HepG2 (cell line): ENCODE measurements around the gene CBFA2T2. TPM values are rescaled to one million over a fixed set of nuclear protein-coding genes. Genes with fewer than 3 reads are reported as not detected.
A peak's percentile ranks its signal among the peaks of the same experiment; 100 is the strongest.

Source experiments
- HOXA3 ChIP-seq: sonication (generic); formaldehyde crosslinking; IDR thresholded peaks from 2 replicates; pipeline ENCODE4 v1.5.0; 2020; ENCODE audit warnings: missing genetic modification reagents
- JUNB ChIP-seq: sonication (generic); formaldehyde crosslinking; IDR thresholded peaks from 2 replicates; pipeline ENCODE4 v1.8.0; 2022; ENCODE audit warnings: missing genetic modification reagents, mild to moderate bottlenecking, borderline replicate concordance
- MATR3 ChIP-seq: sonication (generic); formaldehyde crosslinking; IDR thresholded peaks from 2 replicates; pipeline ENCODE4 v1.4.0; 2020; ENCODE audit warnings: missing genetic modification reagents
- MED1 ChIP-seq: sonication (generic); formaldehyde crosslinking; IDR thresholded peaks from 2 replicates; pipeline ENCODE4 v1.4.0; 2020; ENCODE audit warnings: missing genetic modification reagents
- NCOA1 ChIP-seq: sonication (generic); formaldehyde crosslinking; IDR thresholded peaks from 2 replicates; pipeline ENCODE4 v1.9.0; 2021; ENCODE audit warnings: missing genetic modification reagents
- PHF20 ChIP-seq: sonication (generic); formaldehyde crosslinking; IDR thresholded peaks from 2 replicates; pipeline ENCODE4 v1.5.0; 2020; ENCODE audit warnings: mild to moderate bottlenecking, missing genetic modification reagents
- PTBP1 ChIP-seq: fragments of 200-400 bp; formaldehyde crosslinking; IDR thresholded peaks from 2 replicates; pipeline ENCODE4 v1.6.1; 2018; ENCODE audit warnings: low read length, low read depth; ENCODE audit not compliant: poor library complexity, severe bottlenecking
- RNF2 ChIP-seq: fragments of 450-650 bp; conservative IDR thresholded peaks from 2 replicates; pipeline ENCODE4 v1.6.1; 2016; ENCODE audit warnings: low read depth
- SKI ChIP-seq: fragments of 450-650 bp; IDR thresholded peaks from one replicate; pipeline ENCODE4 v1.6.1; 2018; ENCODE audit warnings: mild to moderate bottlenecking; ENCODE audit not compliant: partially characterized antibody
- SPEN ChIP-seq: sonication (generic); formaldehyde crosslinking; IDR thresholded peaks from 2 replicates; pipeline ENCODE4 v1.5.1; 2020; ENCODE audit warnings: low read depth, mild to moderate bottlenecking, missing genetic modification reagents
- XRCC5 ChIP-seq: fragments of 200-400 bp; formaldehyde crosslinking; optimal IDR thresholded peaks from 2 replicates; pipeline ENCODE3; 2017; ENCODE audit warnings: mild to moderate bottlenecking, low read length
- ZNF160 ChIP-seq: sonication (generic); formaldehyde crosslinking; IDR thresholded peaks from 2 replicates; pipeline ENCODE4 v1.8.0; 2022; ENCODE audit warnings: mild to moderate bottlenecking, inconsistent platforms, missing genetic modification reagents
- ZNF446 ChIP-seq: sonication (generic); formaldehyde crosslinking; IDR thresholded peaks from 2 replicates; pipeline ENCODE4 v1.5.0; 2020; ENCODE audit warnings: mild to moderate bottlenecking, missing genetic modification reagents
- ZNF816 ChIP-seq: sonication (generic); formaldehyde crosslinking; IDR thresholded peaks from 2 replicates; pipeline ENCODE4 v1.8.0; 2022; ENCODE audit warnings: missing genetic modification reagents, mild to moderate bottlenecking, borderline replicate concordance
- polyA plus RNA-seq, 8 experiments: library from polyadenylated mRNA; depleted of rRNA in 3 of 8; stranded (reverse) in 7 of 8; unstranded in 1 of 8; fragments of >200 nt; fragmentation: Illumina TruSeq in 4 of 8; extraction: Trizol in 4 of 8; gene quantifications; 2 replicates each; pipeline versions ENCODE4 v1.2.1 to v1.2.3, GENCODE V29; 2011 to 2016; ENCODE audit warnings: low read depth in 4 of 8, missing spikeins in 1 of 8, mixed read lengths in 1 of 8; ENCODE audit not compliant: insufficient read depth in 1 of 8
- total RNA-seq, 5 experiments: library from RNA; depleted of rRNA; stranded (reverse); fragments of >200 nt; fragmentation: Illumina TruSeq; extraction: Trizol; gene quantifications; 2 replicates each; pipeline ENCODE4 v1.2.3, GENCODE V29; 2016; ENCODE audit warnings: low read depth in 1 of 5
- TF ChIP-seq, protein P1 (sequence below): sonication (generic); formaldehyde crosslinking; IDR thresholded peaks from 2 replicates; pipeline ENCODE4 v1.5.0; 2020; ENCODE audit warnings: missing genetic modification reagents, mild to moderate bottlenecking, borderline replicate concordance
- TF ChIP-seq, protein P2 (sequence below): IDR thresholded peaks from 2 replicates; pipeline ENCODE4 v1.6.1; 2012; ENCODE audit warnings: low read length, improper control_type of control experiment
- TF ChIP-seq, protein P3 (sequence below): IDR thresholded peaks from 2 replicates; pipeline ENCODE4 v1.6.1; 2018; ENCODE audit warnings: missing genetic modification reagents
- TF ChIP-seq, protein P4 (sequence below): sonication (generic); formaldehyde crosslinking; conservative IDR thresholded peaks from 2 replicates; pipeline ENCODE4 v1.4.0; 2020; ENCODE audit warnings: missing genetic modification reagents
- TF ChIP-seq, protein P5 (sequence below): IDR thresholded peaks from 2 replicates; pipeline ENCODE4 v1.6.1; 2016; ENCODE audit warnings: low read depth, control low read depth

Gene CBFA2T2
- total and polyA plus RNA-seq, 2 of the 13 experiments (the other 11 are each of a cell fraction or from before 2014, with no cell fraction given), result 6.3 to 21.2 TPM

DNA sequence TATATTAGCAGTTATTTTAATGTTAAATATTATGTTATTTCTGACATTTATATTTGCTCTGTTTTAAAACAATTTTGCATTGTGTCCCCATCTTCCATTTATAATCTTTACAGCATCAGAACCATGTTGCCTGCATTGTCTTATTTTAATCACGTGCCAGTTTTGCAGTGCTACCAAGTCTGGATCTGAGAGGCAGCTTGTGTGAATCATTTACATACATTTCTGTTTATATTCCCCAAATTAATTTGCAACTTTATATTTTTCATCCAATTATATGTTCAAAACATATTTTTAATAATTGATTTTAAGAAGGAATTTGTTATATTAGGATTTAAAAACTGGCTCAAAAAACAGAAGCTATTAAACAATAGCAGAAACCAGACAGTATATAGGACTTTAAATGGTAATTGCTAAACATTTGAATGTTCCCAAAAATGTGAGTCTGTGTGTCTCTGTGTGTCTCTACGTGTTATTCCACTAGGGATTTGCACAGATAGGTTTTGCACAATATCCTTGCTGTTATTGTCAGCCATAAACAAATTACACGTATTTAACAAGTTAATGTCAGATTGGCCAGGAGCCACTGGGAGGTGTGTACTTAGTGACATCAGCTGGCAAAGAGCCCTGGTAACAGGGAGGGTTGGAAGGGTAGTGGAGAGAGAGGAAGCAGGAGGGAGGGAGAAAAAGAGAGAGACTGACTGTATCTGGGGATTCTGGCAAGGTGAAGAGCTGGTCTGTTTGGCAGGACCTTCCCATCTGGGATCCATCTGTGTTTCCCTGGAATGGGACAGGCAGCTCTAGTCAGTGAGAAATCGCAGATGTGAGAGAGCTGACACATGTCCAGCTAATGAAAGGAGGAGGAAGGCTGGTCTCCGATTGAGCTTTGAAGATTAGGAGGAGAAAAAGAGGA is 72.1 kb downstream of the CBFA2T2 start (continued):
- TF ChIP-seq, protein P1, sequence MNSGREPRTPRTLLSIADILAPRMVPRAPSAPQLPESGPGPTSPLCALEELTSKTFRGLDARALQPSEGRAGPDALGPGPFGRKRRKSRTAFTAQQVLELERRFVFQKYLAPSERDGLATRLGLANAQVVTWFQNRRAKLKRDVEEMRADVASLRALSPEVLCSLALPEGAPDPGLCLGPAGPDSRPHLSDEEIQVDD (CRISPR knock-in tag), result no peak
- TF ChIP-seq RNF2 (no peak), ZNF446 (CRISPR knock-in tag) (no peak), XRCC5 (peak; percentile 76), MATR3 (CRISPR knock-in tag) (no peak), SPEN (CRISPR knock-in tag) (peak; percentile 47; the same call in 1 of the 2 replicates), MED1 (CRISPR knock-in tag) (peak; percentile 58; the same call in 1 of the 2 replicates), PTBP1 (no peak), SKI (no peak), ZNF816 (CRISPR knock-in tag) (no peak), ZNF160 (no peak), PHF20 (no peak), HOXA3 (CRISPR knock-in tag) (peak; percentile 65), JUNB (CRISPR knock-in tag) (peak; percentile 77; the same call in 1 of the 2 replicates), NCOA1 (no peak)
- TF ChIP-seq, protein P2, sequence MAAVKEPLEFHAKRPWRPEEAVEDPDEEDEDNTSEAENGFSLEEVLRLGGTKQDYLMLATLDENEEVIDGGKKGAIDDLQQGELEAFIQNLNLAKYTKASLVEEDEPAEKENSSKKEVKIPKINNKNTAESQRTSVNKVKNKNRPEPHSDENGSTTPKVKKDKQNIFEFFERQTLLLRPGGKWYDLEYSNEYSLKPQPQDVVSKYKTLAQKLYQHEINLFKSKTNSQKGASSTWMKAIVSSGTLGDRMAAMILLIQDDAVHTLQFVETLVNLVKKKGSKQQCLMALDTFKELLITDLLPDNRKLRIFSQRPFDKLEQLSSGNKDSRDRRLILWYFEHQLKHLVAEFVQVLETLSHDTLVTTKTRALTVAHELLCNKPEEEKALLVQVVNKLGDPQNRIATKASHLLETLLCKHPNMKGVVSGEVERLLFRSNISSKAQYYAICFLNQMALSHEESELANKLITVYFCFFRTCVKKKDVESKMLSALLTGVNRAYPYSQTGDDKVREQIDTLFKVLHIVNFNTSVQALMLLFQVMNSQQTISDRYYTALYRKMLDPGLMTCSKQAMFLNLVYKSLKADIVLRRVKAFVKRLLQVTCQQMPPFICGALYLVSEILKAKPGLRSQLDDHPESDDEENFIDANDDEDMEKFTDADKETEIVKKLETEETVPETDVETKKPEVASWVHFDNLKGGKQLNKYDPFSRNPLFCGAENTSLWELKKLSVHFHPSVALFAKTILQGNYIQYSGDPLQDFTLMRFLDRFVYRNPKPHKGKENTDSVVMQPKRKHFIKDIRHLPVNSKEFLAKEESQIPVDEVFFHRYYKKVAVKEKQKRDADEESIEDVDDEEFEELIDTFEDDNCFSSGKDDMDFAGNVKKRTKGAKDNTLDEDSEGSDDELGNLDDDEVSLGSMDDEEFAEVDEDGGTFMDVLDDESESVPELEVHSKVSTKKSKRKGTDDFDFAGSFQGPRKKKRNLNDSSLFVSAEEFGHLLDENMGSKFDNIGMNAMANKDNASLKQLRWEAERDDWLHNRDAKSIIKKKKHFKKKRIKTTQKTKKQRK, result no peak
- TF ChIP-seq, protein P3, sequence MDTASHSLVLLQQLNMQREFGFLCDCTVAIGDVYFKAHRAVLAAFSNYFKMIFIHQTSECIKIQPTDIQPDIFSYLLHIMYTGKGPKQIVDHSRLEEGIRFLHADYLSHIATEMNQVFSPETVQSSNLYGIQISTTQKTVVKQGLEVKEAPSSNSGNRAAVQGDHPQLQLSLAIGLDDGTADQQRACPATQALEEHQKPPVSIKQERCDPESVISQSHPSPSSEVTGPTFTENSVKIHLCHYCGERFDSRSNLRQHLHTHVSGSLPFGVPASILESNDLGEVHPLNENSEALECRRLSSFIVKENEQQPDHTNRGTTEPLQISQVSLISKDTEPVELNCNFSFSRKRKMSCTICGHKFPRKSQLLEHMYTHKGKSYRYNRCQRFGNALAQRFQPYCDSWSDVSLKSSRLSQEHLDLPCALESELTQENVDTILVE, result peak; percentile 29; the same call in 1 of the 2 replicates
- TF ChIP-seq, protein P4, sequence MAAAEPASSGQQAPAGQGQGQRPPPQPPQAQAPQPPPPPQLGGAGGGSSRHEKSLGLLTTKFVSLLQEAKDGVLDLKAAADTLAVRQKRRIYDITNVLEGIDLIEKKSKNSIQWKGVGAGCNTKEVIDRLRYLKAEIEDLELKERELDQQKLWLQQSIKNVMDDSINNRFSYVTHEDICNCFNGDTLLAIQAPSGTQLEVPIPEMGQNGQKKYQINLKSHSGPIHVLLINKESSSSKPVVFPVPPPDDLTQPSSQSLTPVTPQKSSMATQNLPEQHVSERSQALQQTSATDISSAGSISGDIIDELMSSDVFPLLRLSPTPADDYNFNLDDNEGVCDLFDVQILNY (CRISPR knock-in tag), result no peak
- TF ChIP-seq, protein P5, sequence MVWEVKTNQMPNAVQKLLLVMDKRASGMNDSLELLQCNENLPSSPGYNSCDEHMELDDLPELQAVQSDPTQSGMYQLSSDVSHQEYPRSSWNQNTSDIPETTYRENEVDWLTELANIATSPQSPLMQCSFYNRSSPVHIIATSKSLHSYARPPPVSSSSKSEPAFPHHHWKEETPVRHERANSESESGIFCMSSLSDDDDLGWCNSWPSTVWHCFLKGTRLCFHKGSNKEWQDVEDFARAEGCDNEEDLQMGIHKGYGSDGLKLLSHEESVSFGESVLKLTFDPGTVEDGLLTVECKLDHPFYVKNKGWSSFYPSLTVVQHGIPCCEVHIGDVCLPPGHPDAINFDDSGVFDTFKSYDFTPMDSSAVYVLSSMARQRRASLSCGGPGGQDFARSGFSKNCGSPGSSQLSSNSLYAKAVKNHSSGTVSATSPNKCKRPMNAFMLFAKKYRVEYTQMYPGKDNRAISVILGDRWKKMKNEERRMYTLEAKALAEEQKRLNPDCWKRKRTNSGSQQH (CRISPR knock-in tag), result no peak
